Glutamatergic neuron (in vitro differentiated cells): ENCODE data around the gene TMEM132A. TPM values are rescaled to one million over a fixed set of nuclear protein-coding genes. Genes with fewer than 3 reads are reported as not detected.
"Not testable (repeated sequence)": the region's sequence is repeated elsewhere in the genome, so short reads cannot be mapped to it uniquely, and the experiment has no call there.

Experiments
- DNase-seq: peaks from one replicate; pipeline ENCODE4 v3.0.0; 2022
- H3K27ac Mint-ChIP-seq: one replicate; pipeline ENCODE4 v1.8.0; 2020; ENCODE audit warnings: mild to moderate bottlenecking, mixed read lengths, inconsistent platforms; ENCODE audit not compliant: unreplicated experiment
- H3K27me3 Mint-ChIP-seq: one replicate; pipeline ENCODE4 v1.8.0; 2020; ENCODE audit warnings: mild to moderate bottlenecking, moderate library complexity, mixed read lengths, inconsistent platforms; ENCODE audit not compliant: unreplicated experiment
- H3K36me3 Mint-ChIP-seq: one replicate; pipeline ENCODE4 v1.8.0; 2020; ENCODE audit warnings: mild to moderate bottlenecking, mixed read lengths, inconsistent platforms; ENCODE audit not compliant: unreplicated experiment
- H3K4me1 Mint-ChIP-seq: one replicate; pipeline ENCODE4 v1.8.0; 2020; ENCODE audit warnings: mild to moderate bottlenecking, low read depth, mixed read lengths, inconsistent platforms; ENCODE audit not compliant: unreplicated experiment
- H3K4me3 Mint-ChIP-seq: one replicate; pipeline ENCODE4 v1.8.0; 2020; ENCODE audit warnings: mild to moderate bottlenecking, mixed read lengths, inconsistent platforms; ENCODE audit not compliant: unreplicated experiment
- H3K9me3 Mint-ChIP-seq: one replicate; pipeline ENCODE4 v1.8.0; 2020; ENCODE audit warnings: mild to moderate bottlenecking, moderate library complexity, mixed read lengths, inconsistent platforms; ENCODE audit not compliant: unreplicated experiment
- total RNA-seq: library from RNA; stranded (reverse); fragmentation: NEBNext Ultra II Directional; extraction: Animal tissue kit (Norgen Biotek cat#: 25700); gene quantifications from one replicate; pipeline ENCODE4 v1.2.1, GENCODE V29; 2021; ENCODE audit not compliant: unreplicated experiment
- TF ChIP-seq, protein P1 (sequence below): fragments of 200-600 bp; sonication (generic); IDR thresholded peaks from one replicate; pipeline ENCODE4 v1.5.0; 2021; ENCODE audit not compliant: partially characterized antibody, unreplicated experiment

Gene TMEM132A
- total RNA-seq, 1 donor from 2014 or later = 664 TPM

DNA sequence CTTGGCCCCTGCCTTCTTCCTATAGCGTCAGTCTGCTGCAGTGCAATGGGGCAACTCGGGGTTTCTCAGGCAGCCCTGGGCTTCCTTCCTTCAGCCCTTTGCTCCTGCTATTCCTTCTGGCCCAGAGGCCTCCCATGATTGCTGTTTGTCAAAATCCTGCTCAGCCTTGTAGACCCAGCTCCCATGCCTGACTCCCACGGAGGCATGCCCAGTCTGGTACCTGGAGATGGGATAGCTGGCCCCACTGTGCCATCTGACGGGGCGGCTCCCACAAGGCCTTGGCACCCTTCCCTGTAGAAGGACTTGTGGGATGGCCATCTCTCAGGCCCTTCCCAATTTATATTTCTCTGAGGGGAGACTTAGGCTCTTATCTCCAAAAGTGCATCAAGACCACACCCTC, 46.6 kb downstream of the TMEM132A start:
- Mint-ChIP-seq H3K4me1 (no peaks in the 10 kb centered on the region), H3K9me3 (peaks cover 4% of the 10 kb centered on the region), H3K27ac (no peak overlapping the region), H3K36me3 (peaks cover 22% of the 10 kb centered on the region), H3K27me3 (peaks cover 5% of the 10 kb centered on the region), H3K4me3 (no peak overlapping the region)
- TF ChIP-seq, protein P1, sequence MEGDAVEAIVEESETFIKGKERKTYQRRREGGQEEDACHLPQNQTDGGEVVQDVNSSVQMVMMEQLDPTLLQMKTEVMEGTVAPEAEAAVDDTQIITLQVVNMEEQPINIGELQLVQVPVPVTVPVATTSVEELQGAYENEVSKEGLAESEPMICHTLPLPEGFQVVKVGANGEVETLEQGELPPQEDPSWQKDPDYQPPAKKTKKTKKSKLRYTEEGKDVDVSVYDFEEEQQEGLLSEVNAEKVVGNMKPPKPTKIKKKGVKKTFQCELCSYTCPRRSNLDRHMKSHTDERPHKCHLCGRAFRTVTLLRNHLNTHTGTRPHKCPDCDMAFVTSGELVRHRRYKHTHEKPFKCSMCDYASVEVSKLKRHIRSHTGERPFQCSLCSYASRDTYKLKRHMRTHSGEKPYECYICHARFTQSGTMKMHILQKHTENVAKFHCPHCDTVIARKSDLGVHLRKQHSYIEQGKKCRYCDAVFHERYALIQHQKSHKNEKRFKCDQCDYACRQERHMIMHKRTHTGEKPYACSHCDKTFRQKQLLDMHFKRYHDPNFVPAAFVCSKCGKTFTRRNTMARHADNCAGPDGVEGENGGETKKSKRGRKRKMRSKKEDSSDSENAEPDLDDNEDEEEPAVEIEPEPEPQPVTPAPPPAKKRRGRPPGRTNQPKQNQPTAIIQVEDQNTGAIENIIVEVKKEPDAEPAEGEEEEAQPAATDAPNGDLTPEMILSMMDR = no peak
- no peak for DNase-seq

DNA sequence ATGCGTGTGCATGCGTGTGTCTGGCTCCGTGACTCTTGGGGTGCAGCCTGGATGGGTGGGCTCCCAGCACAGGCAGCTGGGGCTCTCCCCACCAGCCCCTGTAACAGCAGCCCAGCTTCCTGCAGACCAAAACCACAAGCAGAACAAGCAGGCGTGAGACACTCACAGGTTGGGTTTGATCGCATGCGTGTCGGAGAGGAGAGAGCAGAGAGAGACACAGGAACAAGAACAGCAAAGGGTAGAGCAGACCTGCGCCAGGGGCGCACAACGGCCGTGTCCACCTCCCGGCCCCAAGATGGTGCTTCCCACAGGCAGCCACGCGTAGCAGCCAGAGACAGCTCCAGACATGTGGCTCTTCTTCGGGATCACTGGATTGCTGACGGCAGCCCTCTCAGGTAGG, 47.3 kb downstream of the TMEM132A start, which contains the start of gene CD6:
Gene CD6 (plus strand): TSS at position 161 of the 400 bp plus-strand sequence. CDS start 186 bp downstream, at position 347.
- H3K36me3 Mint-ChIP-seq = peaks cover 22% of the 10 kb centered on the region
- peaks cover under 1% of the 10 kb centered on the region for H3K4me1 Mint-ChIP-seq
- peaks cover 5% of the 10 kb centered on the region for H3K27me3 Mint-ChIP-seq
- no peak within 1 kb of the TSS for H3K4me3 Mint-ChIP-seq
- TF ChIP-seq, protein P1 = no peak
- no peak for DNase-seq
- H3K9me3 Mint-ChIP-seq = peaks cover 4% of the 10 kb centered on the region
- H3K27ac Mint-ChIP-seq = peak within 1 kb of the TSS; percentile 62

DNA sequence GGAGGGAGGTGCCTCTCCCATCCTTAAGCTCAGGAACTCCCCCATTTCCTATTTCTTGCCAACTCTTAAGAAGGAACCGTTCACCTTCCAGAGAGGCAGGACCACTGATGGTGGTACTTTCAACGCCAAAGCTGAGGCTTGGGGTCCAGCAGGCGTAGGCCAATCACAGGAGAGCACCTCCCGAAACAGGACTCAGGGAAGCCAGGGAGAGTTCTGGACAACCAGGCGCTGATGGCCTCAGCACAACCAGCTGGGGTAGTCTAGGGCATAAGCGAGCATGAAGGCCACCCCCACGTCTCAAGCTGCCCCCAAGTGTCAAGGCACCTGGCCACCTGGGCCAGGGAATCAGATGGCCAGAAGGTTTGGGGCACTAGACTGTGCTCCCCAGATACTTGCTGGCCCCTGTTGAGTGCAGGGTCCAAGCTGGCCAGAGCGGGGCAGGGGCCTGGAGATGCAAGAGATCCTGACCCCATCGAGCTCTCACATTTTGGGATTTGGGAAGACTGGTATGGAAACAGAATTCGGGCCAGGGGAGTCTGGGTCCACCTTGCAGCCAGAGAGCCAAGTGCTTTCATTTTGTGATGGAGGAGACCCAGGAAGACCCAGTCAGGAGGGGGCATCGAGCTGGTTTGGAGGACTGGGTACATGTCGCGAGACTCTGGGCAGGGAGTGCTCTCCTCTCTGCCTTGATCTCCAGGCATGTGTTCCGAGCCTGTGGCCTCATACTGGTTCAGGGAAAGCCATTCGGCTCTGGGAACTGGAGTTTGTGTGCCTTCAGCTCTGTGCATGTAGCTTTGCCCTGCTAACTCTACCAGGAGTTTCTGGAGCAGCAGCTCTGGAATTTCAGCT, 48.1 kb downstream of the TMEM132A start:
- DNase-seq = no peak

DNA sequence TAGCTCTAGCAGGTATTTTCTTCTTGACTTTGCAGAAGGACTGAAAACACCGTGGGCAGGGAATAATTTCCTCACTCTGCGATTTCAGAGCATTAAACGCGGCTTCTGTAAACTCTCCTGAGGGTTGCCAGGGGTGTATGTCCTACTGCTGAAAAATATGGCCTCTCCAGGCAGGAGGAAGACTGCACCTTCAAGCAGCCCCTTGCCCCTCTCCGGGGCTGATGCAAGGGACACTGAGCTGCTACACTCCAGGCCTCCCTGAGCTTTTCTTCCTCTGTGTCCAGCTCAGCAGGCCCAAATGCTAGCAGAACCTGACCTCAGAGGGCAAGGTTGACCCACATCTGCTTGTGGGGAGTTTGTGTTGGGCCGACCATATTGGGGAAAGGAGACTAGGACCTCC, 49.4 kb downstream of the TMEM132A start:
- Mint-ChIP-seq H3K4me1 (peaks cover 2% of the 10 kb centered on the region), H3K9me3 (no peaks in the 10 kb centered on the region), H3K27ac (no peak overlapping the region), H3K27me3 (peaks cover 6% of the 10 kb centered on the region), H3K36me3 (peaks cover 6% of the 10 kb centered on the region), H3K4me3 (no peak overlapping the region)
- TF ChIP-seq, protein P1 = no peak
- DNase-seq = no peak

More for the DNA sequence above, 48.1 kb downstream of the TMEM132A start:
- Mint-ChIP-seq H3K4me3 (no peak overlapping the region), H3K4me1 (peaks cover 2% of the 10 kb centered on the region), H3K36me3 (peaks cover 15% of the 10 kb centered on the region), H3K27me3 (peaks cover 5% of the 10 kb centered on the region), H3K27ac (no peak overlapping the region), H3K9me3 (peaks cover 4% of the 10 kb centered on the region)
- TF ChIP-seq, protein P1 = no peak

DNA sequence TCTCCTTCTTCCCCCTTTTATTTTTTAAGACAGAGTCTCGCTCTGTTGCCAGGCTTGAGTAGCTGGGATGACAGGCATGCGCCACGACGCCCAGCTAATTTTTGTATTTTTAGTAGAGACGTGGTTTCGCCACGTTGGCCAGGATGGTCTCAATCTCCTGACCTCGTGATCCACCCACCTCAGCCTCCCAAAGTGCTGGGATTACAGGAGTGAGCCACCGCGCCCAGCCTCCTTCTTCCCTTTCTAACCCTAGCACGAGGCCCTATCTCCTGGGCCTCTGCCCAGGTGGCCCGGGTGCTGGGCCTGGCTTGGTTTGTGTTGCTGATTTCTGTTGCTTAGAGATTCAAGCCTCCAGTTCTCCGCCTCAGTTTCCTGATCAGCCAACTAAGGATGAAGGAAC, 50.1 kb downstream of the TMEM132A start:
- not testable (repeated sequence) for DNase-seq, H3K4me3 Mint-ChIP-seq, H3K27me3 Mint-ChIP-seq, H3K27ac Mint-ChIP-seq, H3K4me1 Mint-ChIP-seq, H3K36me3 Mint-ChIP-seq, H3K9me3 Mint-ChIP-seq
